Middle frontal gyrus (tissue), 1 donor: ENCODE measurements around the gene RGS7.
"Not testable (repeated sequence)": the region's sequence is repeated elsewhere in the genome, so short reads cannot be mapped to it uniquely, and the experiment has no call there.

Experiments used
- DNase-seq: peaks from one replicate; pipeline ENCODE4 v3.0.0-alpha.2; 2015; ENCODE audit warnings: low spot score; ENCODE audit errors: extremely low spot score

The RGS7 gene

DNA sequence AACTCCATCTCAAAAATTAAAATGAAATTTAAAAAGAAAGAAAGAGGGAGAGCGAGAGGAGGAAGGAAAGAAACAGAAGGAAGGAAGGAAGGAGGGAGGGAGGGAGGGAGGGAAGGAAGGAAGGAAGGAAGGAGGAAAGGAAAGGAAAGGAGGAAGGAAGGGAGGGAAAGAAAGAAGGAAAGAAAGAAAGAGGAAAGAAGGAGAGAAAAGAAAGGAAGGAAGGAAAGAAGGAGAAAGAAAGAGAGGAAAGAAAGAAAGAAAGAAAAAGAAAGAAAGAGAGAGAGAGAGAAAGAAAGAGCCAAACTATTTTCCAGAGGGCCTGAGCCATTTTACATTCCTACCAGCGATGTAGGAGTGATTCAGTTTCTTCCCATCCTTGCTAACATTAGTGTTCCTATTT, 364.0 kb downstream of the RGS7 start:
- DNase-seq = no peak

DNA sequence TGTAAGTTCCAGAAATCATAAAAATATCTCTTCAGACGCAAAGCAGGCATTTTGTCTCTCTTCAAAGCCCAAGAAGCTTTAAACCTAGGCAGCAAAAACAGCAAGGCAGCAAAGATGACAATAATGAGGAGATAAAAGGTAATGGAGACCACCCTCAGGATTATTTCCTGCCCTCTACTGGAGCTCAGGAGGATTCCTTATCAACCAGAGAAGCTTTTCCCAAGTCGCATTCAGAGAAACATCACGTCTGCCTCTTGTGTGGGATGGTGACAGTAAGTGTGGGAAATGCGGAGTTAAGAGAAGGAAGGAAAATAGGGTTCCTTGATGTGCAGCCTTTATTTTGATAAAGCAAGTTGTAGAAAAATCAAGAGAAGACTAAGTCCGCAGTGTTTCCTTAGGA, 365.8 kb downstream of the RGS7 start:
- DNase-seq = no peak

GRCh38 chr1:240987928-240988327, 369.1 kb downstream of the RGS7 start:
- no peak for DNase-seq

- DNase-seq = no peak
Measured at GRCh38 chr1:240985081-240985480, 371.9 kb downstream of the RGS7 start.

GRCh38 chr1:240980342-240980741, 376.7 kb downstream of the RGS7 start:
- no peak for DNase-seq

GRCh38 chr1:240976685-240977084, 380.3 kb downstream of the RGS7 start:
- DNase-seq = no peak

DNA sequence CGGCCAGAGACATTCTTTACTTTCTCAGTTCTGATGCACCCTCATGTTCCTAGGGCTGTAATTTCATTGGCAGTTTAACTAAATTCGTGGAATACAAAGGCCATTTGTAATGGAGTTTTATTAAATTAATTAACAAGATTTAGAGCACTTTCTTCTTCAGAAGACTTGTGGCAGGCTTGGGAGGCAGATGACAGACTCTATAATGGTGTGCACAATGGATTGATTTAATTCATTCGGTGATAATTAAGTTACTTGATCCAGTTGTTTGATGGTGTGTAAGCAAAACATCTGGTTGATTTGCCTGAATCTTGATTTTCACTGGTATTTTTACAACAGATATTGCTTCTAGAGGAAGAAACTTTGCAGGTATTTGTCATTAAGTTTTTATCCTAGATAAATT, 383.1 kb downstream of the RGS7 start:
- no peak for DNase-seq

DNA sequence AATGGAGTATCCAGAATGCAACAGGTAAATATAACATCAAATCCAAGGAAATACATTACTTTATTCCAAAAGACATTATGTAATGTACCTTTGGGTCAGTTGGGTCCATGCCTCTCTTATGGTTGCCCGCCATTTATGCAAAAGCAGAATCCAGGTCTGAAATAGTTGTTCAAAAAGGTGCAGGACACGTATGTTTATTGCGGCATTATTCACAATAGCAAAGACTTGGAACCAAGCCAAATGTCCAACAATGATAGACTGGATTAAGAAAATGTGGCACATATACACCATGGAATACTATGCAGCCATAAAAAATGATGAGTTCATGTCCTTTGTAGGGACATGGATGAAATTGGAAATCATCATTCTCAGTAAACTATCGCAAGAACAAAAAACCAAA, 384.9 kb downstream of the RGS7 start:
- not testable (repeated sequence) for DNase-seq

DNA sequence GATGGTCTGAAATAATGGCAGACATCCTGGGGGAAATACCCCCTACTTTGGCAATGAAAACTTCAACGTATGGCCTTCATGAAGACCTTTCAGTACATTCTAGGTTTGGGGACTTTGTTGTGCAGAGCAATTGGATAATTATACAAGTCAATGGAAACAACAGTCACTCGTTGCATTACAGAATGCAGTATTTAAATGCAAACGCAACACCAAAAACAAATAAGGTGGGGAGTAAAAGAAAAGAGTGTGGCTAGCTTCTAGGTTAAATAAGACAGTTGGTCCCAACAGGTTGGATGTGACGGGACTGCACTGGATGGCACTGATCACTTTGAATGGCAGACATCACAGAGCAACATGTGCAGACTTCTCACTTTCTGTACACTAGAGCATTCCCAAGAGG, 386.8 kb downstream of the RGS7 start:
- no peak for DNase-seq

- no peak for DNase-seq
Measured at GRCh38 chr1:240968864-240969263, 388.1 kb downstream of the RGS7 start.

DNA sequence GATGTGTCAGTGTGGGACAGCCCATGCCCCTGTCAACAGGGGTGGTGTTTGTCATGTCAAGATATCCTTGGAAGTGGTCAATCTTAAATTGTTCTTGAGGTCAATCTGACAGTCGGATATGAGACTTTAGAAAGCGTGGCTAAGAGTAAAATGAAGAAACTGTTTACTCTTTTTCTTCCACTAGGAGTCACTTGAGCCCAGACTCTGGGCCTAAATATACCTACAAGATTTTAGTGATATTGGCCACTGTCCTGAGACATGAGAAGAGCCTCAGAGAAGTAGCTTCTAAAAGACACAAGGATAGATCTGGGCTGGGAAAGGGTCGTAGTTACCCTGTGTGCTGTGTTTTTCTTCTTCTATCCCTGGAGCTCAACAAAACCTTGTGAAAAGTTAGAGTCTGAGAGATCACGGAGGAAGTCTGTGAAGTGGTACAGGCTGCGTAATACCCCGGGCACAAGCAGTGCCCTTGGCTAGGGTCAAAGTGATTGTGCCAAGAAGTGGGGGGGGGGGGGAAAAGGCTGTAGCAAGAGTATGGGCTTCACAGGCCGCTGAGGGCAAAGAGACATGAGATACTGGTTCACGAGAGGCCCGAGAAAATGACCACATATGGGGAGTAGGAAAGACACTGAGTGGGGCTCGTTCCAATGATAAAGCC, 389.8 kb downstream of the RGS7 start:
- no peak for DNase-seq

GRCh38 chr1:240965581-240966091, 391.4 kb downstream of the RGS7 start:
- no peak for DNase-seq

DNA sequence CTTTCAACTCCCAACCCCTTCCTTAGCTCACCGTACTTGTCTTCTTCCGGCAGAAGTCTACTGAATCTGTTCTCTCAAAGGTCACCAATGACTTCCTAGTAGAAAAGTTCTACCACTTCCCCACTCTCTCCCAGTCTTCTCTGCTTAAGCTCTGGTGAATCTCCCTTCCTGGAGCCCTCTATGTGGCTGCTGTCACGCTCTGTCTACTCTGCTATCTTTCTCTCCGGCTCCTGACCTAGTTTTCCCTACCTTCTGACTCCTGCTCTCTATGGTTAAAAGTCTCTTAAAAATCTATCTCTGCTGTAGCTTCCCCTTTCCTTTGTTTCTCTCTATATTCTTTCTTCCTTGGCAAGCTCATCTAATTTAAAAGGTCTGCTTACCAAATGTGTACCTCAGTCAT, 394.9 kb downstream of the RGS7 start:
- no peak for DNase-seq

DNA sequence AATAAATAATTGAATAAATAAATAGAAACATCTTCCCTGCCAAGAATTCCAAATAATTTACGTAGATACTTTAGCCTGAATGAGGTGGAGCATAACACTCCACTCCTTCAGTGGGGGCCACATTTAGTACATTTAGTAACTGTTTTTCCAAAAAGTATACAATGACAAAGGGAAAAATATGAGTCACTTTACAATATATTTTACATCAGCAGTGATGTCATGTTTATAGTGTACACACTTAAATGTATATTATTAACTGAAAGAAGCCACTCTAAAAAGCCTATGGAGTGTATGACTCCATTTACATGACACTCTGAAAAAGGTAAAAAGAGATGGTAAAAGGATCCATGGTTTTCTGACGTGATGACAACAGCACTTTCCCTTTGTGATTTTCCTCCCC, 400.6 kb downstream of the RGS7 start:
- DNase-seq = no peak

DNA sequence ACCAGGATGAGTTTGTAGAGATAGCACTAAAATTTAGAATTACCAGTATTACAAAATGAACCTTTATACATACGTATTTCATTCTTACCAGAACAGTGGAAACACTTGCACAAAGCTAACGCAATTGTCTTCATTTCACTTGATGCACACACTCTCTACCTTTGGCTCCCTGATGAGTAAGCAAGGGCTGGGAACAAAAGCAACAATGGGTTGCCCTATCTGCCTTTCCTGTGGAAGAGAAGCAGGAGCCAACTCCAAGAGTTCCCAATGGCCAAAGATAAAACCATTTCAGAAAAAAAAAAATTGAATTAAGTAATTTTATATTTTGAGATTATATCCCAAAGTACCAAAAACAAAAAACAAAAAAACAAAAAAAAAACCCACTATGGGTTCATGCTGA, 401.0 kb downstream of the RGS7 start:
- DNase-seq = no peak

- DNase-seq = no peak
Measured at GRCh38 chr1:240947438-240948224, 409.4 kb downstream of the RGS7 start.

- DNase-seq = no peak
Measured at GRCh38 chr1:240946926-240947325, 410.1 kb downstream of the RGS7 start.

DNA sequence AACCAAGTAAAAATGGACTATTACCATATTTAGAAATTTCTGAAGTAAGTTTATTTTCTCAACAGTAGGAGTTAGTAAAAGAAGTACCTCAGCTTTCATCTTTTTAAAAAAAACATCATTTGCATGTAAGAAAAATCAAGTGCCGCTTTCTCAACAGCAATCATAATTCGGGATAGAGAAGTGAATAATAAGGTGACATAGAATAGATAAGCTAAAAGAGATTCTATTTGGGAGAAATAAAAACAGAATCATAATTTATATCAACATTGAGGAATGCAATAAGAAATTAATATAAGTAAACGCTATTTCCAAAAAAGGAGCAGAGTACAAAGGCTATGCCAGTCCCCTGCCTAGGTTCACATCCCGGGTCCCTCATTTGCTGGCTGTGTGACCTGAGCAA, 414.1 kb downstream of the RGS7 start:
- DNase-seq = no peak

GRCh38 chr1:240941701-240942370, 415.2 kb downstream of the RGS7 start:
- no peak for DNase-seq

- DNase-seq = no peak
Measured at GRCh38 chr1:240936911-240937668, 419.9 kb downstream of the RGS7 start.

GRCh38 chr1:240935920-240936319, 421.1 kb downstream of the RGS7 start:
- DNase-seq = no peak

- DNase-seq = no peak
Measured at GRCh38 chr1:240931031-240931430, 426.0 kb downstream of the RGS7 start.
